CD4-positive, alpha-beta T cell treated with Interferon alpha-2 for 1 hour (primary cell): ENCODE measurements around the gene RCAN3.

Source experiments
- DNase-seq, 2 donors: peaks; one replicate each; pipeline ENCODE4 v3.0.0-alpha.2; 2020 to 2022

RCAN3 gene

DNA sequence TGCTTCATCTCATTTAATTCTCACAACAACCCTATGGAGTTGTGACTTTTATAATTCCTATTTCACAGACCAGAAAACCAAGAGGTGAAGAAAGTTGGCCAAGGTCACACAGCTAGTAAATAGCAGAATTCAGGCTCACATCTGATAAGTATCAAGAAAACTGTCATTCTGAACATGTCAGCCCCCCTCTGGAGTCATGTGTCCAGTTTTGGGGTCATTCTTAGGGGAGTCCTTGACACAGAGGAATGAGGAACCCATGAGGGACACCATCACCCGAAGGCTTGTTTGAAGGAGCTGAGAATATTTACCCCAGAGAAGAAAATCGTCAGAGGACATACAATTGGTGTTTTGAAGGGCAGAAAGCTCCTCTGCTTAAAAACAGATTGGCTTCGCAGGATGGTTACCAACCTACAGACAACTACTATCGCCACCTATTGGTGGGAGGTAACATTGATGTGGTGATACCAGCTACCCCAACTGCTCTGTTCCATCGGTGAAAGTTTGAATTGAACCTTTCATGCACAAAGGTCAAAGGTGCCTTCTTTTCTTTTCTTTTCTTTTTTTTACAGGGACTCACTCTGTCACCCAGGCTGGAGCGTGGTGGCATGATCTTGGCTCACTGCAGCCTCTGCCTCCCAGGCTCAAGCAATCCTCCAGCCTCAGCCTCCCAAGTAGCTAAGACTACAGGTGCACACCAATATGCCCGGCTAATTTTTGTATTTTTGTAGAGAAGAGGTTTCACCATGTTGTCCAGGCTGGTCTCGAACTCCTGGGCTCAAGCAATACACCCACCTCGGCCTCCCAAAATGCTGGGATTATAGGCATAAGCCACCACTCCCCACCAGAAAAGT is 84.6 kb downstream of the RCAN3 start:
- DNase-seq: peak; percentile 66 to 82

GRCh38 chr1:24588573-24588972 is 85.9 kb downstream of the RCAN3 start:
- DNase-seq: no peak

- DNase-seq: no peak
Observed at GRCh38 chr1:24589200-24589599, 86.6 kb downstream of the RCAN3 start.
